GM19240 (cell line): Measurements from ENCODE around the gene RAC3.

Experiments used
- DNase-seq: peaks from one replicate; pipeline ENCODE4 v3.0.0; 2011; ENCODE audit warnings: low spot score; ENCODE audit not compliant: insufficient read length

The RAC3 gene

DNA sequence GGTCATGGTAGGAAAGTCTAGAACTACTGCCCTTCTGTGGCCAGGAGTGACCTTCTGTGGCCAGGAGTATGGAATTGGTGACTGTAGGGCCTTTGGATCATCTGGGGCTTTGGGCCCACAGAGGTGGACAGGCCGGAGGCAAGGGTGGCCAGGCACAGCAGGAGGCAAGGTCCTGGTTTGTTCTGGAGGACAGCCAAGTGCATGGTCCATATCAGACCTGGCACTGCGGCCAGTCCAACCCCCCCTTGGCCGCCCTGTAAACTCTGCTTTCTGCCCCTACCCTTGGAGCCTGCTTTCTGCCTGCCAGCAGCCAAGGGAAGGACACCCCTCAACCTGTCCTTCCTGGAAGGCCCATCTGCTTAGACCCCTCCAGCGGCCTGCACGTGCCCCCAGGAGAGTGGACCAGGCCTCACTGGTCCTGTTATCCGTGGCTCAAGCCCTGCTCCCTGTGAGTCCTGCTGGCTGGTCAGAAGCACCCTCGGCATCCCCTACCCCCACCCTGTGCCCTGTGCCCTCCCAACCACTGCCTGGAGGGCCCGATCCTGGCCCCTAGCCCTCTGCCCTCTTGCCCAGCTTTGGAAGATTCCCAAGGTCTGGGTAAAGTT, 8.3 kb downstream of the RAC3 start:
- no peak for DNase-seq

DNA sequence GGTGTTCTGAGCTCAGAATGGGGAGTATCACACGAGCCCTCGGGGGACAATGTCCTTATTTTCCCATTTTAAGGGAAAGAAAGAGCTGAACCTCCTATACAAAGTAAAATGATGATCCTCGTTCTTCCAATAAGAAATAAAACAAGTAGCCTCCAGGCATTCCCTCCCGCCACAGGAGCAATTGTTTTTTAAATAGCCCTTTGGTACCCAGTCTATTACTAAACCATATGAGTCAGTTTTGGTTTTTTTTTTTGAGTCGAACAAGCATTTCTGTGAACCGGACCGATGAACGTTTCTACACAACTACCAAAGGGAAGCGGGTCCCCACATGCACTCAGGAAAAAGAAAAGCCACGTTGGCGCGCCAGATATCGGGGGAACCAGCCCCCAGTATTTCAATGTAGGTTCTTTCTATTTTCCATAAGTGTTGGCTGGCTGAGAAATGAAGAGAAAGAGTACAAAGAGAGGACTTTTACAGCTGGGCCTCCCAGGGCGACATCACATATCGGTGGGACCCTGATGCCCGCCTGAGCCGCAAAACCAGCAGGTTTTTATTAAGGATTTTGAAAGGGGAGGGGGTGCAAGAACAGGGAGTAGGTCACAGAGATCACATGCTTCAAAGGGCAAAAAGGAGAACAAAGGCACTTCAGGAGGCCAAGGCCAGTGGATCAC, 9.8 kb downstream of the RAC3 start:
- DNase-seq, result no peak

DNA sequence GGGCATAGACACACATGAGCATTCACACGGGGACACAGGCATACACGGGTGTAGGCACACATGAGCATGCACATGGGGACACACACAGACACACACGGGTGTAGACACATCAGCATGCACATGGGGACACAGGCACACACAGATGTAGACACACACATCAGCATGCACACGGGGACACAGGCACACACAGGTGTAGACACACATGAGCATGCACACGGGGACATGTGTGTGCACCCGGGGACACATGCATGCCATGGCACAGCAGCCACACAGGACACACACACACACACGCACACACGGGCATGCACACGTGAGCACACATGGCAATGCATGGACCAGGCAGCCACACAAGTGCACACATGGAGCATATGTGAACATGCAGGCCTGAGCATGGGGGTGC, 11.2 kb downstream of the RAC3 start:
- DNase-seq, result no peak

DNA sequence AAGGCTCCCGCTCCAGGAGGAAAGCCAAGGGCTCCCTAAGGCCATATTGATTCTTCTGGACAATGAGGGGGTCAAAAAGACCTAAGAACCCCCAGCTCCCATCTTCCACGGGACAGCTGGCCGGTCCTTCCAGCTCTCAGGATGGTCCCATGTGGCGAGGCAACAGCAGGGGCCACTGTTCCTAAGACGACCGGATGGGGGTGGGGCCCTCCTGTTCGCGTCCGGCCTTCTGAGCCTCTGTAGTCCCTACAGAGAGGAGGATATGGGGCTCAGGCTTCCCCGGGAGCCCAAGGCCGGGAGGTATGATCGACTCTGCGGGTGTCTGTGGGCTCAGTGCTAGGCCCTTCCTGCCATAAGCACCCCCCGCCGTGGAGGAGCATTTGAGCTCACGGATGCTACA, 12.0 kb downstream of the RAC3 start:
- DNase-seq, result no peak

DNA sequence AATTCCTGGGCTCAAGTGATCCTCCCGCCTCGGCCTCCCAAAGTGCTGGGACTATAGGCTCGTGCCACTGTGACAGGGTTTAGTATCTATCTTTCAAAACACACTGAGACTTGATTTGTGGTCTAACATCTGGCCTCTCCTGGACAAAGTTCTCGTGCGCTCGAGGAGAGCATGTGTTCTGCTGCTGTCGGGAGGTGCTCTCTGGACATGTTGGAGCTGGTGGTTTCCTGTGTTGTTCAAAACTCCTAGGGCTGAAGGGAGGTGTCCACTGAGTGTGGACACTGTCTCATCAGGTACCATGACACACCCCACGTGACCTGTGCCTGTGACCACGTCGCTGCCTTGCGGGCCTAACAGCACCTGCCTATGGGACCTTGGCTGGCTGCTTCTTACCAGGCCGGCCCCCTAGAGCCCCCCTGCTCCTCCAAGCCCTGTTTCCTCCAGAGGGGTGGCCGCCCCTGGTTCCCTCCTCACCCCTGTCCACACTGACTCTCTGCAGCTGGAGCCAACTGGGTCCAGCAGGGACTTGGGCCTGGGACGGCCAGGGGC, 14.5 kb downstream of the RAC3 start:
- no peak for DNase-seq

DNA sequence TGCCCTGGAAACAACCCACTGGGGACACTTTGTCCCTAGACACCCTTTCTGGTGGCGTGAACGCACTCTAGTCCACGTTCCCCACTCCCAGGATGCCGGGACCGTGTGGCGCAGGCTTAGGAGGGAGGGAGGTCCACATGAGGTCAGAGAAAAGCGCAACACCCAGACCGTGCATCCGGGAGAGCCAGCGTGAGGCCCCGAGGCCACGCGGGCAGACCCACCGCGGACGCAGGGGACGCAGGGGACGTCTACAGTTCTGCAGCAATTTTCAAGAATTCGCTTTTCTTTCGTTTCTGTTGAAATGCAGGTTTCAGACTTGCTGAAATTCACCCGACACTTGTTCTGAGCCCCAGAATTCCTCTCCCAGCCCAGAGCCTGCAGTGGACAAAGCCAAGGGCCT, 15.4 kb downstream of the RAC3 start:
- DNase-seq, result no peak

DNA sequence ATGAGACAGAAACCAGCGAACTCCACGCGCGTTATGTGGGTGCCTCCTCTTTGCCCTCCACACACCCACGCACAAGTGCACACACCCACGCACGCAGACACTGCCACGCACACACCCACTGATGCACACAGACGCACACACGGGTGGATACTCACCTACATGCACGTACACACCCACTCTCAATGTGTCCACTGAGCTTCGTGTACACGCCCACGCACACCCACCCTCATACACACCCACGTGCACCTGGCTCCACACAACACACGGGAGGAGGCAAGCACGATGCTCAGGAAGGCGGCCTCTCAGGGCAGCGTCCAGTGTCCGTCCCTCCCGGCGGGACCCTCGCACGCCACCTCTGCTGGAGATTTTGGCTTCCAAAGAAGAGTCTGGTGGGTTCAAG, 15.9 kb downstream of the RAC3 start:
- no peak for DNase-seq

DNA sequence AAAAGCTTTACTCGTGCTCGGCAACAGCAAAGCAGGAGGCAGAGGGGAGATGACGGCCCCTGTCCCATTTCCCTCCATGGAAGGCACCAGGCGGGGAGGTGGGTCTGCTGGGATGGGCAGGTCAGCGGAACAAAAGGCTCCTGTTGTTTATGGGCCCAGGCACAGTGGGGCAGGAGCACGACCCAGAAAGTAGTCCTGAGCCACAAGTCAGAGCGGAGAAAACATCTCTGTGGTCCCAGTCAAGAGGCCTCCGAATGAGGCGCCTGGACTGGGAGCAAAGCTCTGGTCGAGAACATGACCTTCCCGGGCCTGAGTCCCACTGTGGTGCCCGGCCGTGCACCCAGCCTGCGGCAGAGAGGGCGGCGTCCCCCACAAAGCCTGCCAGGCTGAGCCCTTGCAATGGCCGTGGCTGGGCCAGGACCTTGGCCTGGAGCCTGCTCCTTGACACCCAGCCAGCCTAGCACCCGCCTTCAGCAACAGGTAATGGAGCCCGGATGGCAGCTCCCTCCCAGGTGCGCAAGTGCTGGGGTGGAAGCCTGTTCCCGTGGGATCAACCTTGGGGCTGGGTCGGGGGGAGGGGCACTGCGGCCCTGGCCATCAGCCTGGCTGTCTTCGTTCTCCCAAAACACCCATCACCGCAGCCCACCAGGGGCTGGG, 16.6 kb downstream of the RAC3 start:
- no peak for DNase-seq

DNA sequence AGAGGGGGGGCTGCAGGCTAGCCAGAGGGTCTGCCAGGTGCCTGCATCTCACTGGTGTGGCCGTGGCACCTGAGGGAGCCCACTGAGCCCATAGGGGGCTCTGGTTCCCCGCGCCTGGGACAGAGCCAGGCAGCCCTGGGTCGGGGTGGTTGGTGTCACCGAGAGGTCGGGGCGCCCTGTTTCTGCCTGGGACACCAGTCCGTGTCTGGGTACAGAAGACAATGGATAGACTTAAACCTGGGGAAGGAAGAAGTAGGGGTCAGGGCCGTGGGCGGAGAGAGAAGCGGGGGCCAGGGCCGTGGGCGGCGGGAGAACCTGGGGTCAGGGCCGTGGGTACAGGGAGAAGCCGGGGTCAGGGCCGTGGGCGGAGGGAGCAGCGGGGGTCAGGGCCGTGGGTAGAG, 17.1 kb downstream of the RAC3 start:
- no peak for DNase-seq

DNA sequence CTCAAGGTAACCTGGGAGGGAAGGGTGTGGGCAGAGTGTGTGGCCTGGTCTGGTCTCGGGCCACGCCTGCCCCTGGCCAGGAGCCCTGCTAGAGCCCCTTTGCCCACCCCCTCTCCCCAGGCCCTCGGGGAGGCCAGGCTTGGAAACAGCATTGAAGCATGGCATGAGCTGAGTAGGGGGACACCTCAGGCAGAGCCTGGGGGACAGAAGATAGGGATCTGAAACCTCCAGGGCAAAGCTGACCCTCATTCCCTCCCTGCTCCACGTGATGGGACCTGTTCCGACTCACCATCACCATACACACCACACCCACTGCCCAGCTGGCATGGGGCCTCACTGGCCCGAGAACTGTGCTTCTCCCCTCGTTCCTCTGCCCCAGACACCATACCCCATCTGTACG, 17.6 kb downstream of the RAC3 start:
- no peak for DNase-seq

DNA sequence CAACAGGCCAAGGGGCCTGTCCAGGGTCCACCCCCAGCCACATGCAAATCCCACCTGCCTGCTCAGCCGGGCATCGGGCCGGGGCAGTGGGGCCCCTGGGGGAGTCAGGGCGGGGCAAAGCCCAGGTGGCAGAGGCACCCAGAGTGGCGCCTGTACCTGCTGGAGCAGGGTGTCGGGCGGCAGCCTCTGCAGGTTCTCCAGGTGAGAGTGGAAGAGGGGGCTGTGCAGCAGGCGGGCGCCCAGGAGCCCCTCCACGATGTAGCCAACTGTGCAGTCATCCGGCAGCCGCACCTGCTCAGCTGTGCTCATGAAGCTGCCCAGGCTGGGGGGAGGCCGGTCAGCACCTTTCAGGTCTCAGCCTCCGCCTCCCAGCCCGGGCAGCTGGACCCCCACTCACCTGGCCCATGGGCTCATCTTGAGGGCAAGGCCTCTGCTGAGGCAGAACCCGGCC, 18.1 kb downstream of the RAC3 start:
- DNase-seq, result no peak

DNA sequence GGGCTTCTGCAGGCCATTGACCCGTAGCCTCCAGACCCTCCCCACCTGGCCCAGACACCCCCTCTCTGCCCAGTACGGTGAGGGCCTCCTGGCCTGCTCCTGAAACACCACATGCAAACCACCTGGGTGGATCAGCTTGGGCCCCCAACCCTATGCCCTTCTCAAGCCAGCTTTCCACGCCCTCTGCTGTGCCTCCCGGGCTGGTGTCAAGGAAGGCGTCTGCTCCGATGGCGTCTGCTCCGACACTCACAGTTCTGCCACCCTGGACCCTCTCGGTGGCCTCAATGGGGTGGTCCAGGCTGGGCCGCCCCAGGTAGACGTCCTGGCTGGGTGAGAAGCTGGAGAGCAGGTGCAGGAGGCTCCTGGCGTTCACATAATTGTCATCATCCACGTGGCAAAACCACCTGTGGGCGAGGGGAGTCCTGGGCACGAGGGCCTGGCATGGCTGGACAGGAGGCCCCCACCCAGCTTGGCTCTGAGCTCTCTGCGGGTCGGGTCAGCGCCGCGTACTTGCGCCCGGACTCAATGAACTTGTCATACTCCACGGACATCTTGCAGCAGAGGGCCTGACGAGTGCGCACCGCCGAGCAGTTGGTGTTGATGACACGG, 18.8 kb downstream of the RAC3 start:
- no peak for DNase-seq

DNA sequence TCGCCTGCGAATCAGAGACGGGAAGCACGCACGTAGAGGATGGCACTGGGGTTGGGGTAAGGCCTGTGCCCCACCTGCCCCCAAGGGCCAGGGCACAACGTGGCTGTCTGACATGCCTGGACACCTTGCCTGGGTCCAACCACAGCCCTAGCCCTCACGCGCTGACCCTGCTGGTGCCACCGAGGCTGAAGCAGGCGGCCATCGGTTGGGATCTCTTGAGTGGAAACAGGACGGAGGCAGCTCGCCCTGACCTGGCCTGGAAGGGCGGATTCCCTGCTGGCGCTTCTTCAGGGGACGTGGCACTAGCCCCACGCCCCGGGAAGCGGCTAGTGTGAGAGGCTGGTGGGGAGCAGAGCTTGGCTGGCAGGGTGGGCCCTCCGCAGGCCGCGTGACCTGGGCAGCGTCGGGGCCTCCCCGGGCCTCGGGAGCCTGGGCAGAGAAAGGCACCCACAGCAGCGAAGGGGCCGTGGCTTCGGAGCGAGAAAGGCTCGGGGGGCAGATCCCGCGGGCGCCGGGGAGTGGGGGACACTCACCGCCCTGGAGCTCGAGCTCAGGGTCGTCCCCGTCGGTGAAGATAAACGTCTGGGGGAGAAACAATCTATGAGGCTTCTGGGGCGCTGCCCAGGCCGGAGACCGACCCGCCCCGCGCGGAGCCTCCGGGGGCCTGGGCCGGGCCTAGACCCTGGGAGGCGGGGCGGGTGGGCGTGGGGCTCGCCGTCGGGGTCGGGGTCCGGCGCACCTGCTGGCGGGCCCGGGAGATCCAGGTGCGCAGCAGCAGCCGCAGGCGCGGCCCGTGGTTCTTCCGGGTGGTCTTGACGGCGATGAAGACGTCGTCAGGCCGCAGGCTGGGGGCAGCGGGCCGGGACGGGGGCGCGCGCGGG, 19.5 kb downstream of the RAC3 start:
- DNase-seq, result no peak

DNA sequence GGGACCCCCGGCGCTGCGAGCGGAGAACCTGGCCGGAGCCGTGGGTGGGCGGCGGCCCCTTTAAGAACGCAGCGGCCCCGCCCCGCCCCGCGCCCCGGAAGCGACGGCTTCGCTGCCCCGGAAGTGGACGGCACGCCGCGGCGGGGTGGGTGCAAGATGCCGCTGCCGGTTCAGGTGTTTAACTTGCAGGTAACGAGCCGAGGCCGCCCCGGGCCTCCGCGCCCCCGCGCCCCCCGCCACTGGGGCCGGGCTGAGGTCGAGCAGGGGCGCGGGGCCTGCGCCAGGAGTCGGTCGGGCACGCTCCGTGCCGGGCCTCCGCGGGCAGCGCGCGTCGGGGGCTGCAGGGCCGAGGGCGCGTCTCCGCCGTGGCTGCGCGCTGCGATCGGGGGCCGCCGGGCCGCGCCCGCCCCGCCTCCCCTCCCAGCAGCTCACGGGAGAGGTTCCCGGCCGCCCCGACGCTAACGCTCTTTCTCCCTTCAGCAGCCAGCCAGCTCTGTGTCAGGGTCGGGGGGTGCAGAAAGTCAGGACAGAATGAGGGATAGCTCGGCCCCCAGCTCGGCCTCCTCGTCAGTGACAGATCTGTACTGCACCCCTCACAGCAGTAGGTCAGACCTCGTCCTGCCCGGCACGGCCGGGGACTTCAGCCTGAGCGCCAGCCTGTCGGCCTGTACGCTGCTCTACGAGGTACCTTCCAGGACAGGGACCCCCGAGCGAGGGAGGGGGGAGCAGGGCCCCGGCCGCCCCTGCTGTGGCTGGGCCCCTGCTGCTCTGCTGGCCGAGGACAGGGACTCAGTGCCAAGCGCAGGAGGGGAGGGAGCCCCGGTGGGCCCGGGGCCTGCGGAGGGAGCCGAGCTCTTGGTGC, 20.5 kb downstream of the RAC3 start, which contains the start of the genes GPS1 and RFNG:
Gene GPS1 (plus strand): TSS at position 123 of the 862 bp plus-strand sequence. CDS start 34 bp downstream, at position 157.
Gene RFNG (minus strand): TSS at position 36 of the 862 bp plus-strand sequence. CDS start 45 bp downstream, outside the sequence.
- DNase-seq, result peak; percentile 95

DNA sequence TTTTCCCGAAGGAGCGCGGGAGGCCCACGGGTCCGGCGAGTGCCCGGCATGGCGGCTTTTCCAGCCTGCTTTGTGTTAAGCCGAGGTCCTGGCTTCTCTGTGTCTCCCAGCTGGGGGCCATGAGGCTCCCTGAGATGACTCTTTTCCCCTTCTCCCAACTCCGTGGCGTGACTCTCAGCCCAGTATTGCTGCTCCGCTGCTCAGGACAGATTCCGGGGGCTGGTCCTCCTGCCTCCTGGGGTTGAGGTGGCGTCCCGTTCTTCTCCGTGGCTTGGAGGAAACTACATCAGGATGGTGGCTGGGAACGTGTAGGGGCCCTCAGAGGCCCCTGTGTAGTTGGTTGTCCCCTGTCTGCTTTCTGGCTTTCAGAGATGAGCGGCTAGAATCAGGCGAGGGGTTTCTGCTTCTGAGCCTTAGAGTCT, 21.2 kb downstream of the RAC3 start:
- DNase-seq, result no peak

DNA sequence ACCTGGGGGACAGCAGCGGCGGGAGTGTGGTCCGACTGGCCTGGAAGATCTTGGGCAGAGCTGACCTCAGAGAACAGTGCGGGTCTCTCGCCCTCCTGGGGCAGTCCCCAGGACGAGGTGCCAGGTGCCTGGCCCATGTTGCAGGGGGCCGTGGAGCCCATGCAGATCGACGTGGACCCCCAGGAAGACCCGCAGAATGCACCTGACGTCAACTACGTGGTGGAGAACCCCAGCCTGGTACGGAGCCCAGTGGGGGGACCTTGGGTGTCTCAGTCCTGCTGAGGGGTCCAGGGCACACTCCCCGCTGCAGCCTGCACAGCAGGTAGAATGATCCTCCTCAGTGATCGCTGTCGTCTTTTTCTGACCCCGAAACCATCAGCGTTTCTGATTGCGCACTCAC, 21.7 kb downstream of the RAC3 start:
- no peak for DNase-seq

DNA sequence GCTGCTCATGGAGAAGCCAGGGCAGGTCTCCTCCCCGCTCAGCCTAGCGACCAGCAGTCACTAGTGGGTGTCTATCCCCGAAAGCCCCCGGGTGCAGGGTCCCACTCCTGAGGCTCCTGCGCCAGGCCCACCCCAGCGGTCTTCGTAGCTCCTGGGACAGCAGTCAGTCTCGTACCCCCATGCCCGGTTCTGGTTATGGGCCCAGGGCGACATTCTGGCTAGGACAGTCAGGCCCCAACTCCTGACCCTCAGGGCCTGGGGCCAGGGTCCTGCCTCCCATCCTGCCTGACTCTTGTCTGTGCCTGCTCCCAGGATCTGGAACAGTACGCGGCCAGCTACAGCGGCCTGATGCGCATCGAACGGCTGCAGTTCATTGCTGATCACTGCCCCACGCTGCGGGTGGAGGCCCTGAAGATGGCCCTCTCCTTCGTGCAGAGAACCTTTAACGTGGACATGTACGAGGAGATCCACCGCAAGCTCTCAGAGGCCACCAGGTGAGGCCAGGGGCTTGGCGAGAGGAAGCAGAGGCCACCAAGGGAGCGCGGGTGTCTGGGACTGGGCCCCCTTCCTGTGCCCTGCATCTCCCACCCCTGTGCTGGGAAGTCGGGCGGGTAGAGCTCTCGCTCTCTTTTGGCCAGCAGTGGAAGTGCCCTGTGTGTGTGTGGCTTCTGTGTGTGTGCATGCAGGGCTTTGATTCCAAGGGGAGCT, 22.2 kb downstream of the RAC3 start:
- DNase-seq, result no peak

DNA sequence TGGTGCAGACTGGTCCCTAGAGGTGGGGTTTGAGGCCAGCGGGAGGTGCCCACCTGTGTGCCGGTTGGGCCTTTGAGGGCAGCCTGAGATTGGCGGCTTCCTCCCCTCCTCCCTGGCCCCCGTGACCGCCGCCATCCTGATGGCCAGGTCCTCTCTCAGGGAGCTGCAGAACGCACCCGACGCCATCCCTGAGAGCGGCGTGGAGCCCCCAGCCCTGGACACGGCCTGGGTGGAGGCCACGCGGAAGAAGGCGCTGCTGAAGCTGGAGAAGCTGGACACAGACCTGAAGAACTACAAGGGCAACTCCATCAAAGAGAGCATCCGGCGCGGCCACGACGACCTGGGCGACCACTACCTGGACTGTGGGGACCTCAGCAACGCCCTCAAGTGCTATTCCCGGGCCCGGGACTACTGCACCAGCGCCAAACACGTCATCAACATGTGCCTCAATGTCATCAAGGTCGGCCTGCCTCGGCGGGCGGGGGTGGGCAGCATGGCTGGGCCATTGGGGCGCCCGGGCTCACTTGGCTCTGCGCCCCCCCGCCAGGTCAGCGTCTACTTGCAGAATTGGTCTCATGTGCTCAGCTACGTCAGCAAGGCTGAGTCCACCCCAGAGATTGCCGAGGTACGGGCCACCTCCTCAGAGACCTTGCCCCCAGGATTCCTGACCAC, 23.0 kb downstream of the RAC3 start:
- DNase-seq, result no peak
